Subcutaneous abdominal adipose tissue (tissue), 5 donors: ENCODE data around the gene SLC4A4.

Experiments
- H3K27ac ChIP-seq: one replicate; pipeline ENCODE4 v1.7.0; 2013; ENCODE audit warnings: low read depth, mild to moderate bottlenecking, inconsistent platforms, low read length, moderate library complexity
- H3K27me3 ChIP-seq, 5 donors: one replicate each; pipeline ENCODE4 v1.7.0; 2013; ENCODE audit warnings: low read length in 5 of 5, inconsistent platforms in 1 of 5; ENCODE audit not compliant: control insufficient read depth in 5 of 5, insufficient read depth in 4 of 5
- H3K36me3 ChIP-seq, 5 donors: one replicate each; pipeline ENCODE4 v1.7.0; 2013; ENCODE audit warnings: low read length in 5 of 5; ENCODE audit not compliant: control insufficient read depth in 5 of 5, insufficient read depth in 5 of 5
- H3K4me1 ChIP-seq, 5 donors: one replicate each; pipeline ENCODE4 v1.7.0; 2013; ENCODE audit warnings: low read length in 5 of 5, mild to moderate bottlenecking in 3 of 5, moderate library complexity in 1 of 5; ENCODE audit not compliant: control insufficient read depth in 5 of 5, insufficient read depth in 5 of 5
- H3K4me3 ChIP-seq, 5 donors: one replicate each; pipeline ENCODE4 v1.7.0; 2013; ENCODE audit warnings: low read length in 5 of 5, low read depth in 1 of 5
- H3K9ac ChIP-seq, 5 donors: one replicate each; pipeline ENCODE4 v1.7.0; 2013; ENCODE audit warnings: low read length in 5 of 5, mild to moderate bottlenecking in 4 of 5, moderate library complexity in 3 of 5
- H3K9me3 ChIP-seq, 5 donors: one replicate each; pipeline ENCODE4 v1.7.0; 2013; ENCODE audit warnings: low read length in 5 of 5; ENCODE audit not compliant: control insufficient read depth in 5 of 5
- donor health status: healthy.
- donor health status: healthy.
- donor health status: healthy.
- donor health status: healthy.
- donor health status: healthy.

SLC4A4 gene

DNA sequence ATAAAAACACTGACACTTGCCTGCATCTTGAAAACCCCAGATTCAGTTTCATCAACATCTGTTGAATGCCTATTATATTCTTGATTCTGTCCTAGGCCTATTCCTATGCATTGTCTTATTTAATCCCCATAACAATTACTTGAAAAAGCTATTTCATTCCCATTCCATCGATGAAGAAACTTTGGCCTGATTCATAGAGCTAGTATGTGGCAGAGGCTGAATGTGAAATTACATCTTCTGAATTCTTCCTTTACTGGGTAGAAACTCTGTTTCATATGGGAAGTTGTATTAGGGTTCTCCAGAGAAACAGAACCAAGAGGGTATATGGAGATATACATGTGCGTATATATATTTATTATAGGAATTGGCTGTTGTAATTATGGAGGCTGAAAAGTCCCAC, 35.0 kb upstream of the SLC4A4 start:
- H3K9ac ChIP-seq: no peak overlapping the region
- no peaks in the 10 kb centered on the region for H3K9me3 ChIP-seq
- H3K4me1 ChIP-seq: peaks cover 0 to 3% (median 0%) of the 10 kb centered on the region in 5 donors
- H3K27me3 ChIP-seq: no peaks in the 10 kb centered on the region
- H3K36me3 ChIP-seq: no peaks in the 10 kb centered on the region
- no peak overlapping the region for H3K4me3 ChIP-seq
- H3K27ac ChIP-seq: peak overlapping the region; percentile 43

DNA sequence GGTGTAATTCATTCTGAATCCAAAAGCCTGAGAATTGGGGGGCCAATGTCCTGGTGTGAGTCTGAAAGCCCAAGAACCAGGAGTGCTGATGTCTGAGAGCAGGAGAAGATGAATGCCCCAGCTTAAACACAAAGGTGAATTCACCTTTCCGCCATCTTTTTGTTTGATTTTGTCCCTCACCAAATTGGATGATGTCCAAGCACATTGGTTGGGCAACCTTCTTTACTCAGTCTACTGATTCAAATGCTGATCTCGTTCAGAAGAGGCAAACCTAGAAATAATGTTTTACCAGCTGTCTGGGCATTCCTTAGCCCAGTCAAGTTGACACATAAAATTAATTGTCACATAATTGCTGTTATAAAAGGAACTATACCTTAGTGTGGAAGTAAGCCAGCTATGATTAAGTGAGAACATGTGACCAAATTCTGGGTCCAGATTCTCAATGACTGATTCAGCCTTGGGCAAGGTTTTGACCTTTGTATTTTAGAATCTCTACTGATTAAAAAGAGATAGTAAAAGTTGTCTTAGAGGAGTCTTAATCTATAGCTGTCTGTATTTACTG, 34.5 kb upstream of the SLC4A4 start:
- H3K9me3 ChIP-seq: no peaks in the 10 kb centered on the region
- no peaks in the 10 kb centered on the region for H3K36me3 ChIP-seq
- peak overlapping the region; percentile 43 for H3K27ac ChIP-seq
- peaks cover 0 to 3% (median 0%) of the 10 kb centered on the region in 5 donors for H3K4me1 ChIP-seq
- H3K9ac ChIP-seq: no peak overlapping the region
- H3K27me3 ChIP-seq: no peaks in the 10 kb centered on the region
- no peak overlapping the region for H3K4me3 ChIP-seq

DNA sequence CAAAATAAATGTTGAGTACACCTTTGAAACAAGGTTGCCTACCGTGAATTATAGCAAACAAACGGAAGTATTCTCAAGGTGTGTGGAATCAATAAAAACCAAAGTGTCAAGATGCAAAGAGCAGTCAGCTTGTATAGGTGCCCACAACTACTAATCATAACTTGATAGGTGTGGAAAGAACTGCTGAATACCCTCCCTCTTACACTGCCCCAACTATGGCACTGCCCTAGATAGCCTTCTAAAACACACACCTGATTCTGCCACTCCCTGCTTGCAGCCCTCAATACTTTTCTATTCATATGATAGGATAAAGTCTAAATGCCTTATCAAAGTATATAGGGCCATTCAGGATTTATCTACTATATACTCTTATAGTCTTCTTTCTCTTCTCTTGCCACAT, 31.1 kb upstream of the SLC4A4 start:
- Histone ChIP-seq H3K4me1 (peaks cover 0 to 3% (median 0%) of the 10 kb centered on the region in 5 donors), H3K9ac (no peak overlapping the region), H3K36me3 (no peaks in the 10 kb centered on the region), H3K4me3 (no peak overlapping the region), H3K27me3 (no peaks in the 10 kb centered on the region), H3K9me3 (no peaks in the 10 kb centered on the region), H3K27ac (no peak overlapping the region)

DNA sequence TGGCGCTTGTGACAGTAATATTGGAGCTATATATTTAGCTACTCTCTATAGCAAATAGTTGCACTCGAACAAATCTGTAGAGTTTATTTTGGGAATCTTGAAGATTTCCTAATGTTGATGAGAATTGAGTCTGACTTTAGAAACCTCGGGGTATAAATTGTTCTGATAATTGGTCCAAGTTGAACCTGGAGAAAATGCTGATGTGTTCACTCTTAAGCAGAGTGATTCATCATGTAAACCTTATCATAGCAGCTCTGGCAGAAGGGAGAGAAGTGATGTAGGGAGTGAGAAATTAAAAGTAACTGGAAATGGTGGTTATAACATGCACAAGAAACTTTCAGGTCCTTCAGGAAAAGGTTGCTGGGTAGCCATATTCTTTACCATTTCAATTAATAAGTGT, 16.4 kb upstream of the SLC4A4 start:
- Histone ChIP-seq H3K9me3 (no peaks in the 10 kb centered on the region), H3K9ac (no peak overlapping the region), H3K36me3 (no peaks in the 10 kb centered on the region), H3K4me3 (no peak overlapping the region), H3K4me1 (peaks cover 0 to 19% (median 9%) of the 10 kb centered on the region in 5 donors), H3K27ac (no peak overlapping the region), H3K27me3 (no peaks in the 10 kb centered on the region)

DNA sequence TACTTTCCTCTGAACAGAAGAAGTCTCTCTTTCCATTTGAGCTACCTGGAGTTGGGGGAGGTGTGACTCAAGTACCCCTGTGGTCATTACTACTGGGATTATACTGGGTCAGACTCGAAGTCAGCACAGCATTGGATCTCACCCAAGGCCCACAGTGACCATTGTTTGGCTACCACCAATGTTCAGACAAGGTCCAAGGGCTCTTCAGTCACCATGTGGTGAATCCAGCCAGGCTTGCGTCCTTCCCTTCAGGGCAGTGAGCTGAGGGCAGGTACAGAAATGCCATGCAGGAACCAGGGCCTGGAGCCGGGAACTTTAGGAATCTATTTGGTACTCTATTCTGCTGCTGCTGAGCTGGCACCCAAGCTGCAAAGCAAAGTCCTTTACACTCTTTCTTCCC, 5.5 kb upstream of the SLC4A4 start:
- Histone ChIP-seq H3K9me3 (no peaks in the 10 kb centered on the region), H3K27me3 (no peaks in the 10 kb centered on the region), H3K4me3 (no peak overlapping the region), H3K9ac (no peak overlapping the region), H3K27ac (no peak overlapping the region), H3K4me1 (no peaks in the 10 kb centered on the region), H3K36me3 (no peaks in the 10 kb centered on the region)

DNA sequence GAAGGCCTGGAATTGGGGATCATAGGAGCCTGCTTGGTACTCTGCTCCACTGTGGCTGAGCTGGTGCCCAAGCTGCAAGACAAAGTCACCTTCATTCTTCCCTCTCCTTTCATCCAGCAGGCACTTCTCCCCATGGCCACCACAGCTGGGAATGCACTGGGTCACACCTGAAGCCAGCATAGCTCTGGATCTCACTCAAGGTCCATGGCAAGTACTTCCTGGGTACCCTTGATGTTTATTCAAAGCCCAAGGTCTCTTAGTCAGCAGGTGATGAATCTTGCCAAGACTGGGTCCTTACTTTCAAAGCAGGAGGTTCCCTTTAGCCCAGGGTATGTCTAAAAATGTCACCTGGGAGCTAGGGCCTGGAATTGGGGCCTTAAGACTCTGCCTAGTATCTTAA, 4.9 kb upstream of the SLC4A4 start:
- Histone ChIP-seq H3K9ac (no peak overlapping the region), H3K4me3 (no peak overlapping the region), H3K27me3 (no peaks in the 10 kb centered on the region), H3K9me3 (no peaks in the 10 kb centered on the region), H3K36me3 (no peaks in the 10 kb centered on the region), H3K4me1 (no peaks in the 10 kb centered on the region), H3K27ac (no peak overlapping the region)

DNA sequence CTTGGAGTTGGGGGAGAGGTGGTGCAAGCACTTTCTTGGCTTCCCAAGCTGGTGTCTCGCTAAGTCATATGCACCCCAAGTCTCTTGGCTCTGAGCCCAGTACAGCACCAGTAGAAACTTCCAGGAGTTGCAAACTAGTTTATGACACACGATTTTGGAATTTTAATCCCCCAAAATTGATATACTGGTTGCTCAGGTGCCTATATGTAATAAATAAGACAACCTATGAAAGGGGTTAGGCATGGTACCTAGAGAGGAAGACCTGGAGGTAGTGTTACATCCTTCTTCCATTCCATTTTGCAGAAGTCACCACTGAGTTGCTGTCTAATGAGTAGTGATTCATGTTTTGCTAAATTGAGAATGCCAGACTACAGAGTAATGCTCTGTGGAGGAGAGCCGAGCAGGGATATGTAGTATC, 4.3 kb upstream of the SLC4A4 start:
- Histone ChIP-seq H3K27me3 (no peaks in the 10 kb centered on the region), H3K9me3 (no peaks in the 10 kb centered on the region), H3K4me3 (no peak overlapping the region), H3K27ac (no peak overlapping the region), H3K36me3 (no peaks in the 10 kb centered on the region), H3K9ac (no peak overlapping the region), H3K4me1 (no peaks in the 10 kb centered on the region)

DNA sequence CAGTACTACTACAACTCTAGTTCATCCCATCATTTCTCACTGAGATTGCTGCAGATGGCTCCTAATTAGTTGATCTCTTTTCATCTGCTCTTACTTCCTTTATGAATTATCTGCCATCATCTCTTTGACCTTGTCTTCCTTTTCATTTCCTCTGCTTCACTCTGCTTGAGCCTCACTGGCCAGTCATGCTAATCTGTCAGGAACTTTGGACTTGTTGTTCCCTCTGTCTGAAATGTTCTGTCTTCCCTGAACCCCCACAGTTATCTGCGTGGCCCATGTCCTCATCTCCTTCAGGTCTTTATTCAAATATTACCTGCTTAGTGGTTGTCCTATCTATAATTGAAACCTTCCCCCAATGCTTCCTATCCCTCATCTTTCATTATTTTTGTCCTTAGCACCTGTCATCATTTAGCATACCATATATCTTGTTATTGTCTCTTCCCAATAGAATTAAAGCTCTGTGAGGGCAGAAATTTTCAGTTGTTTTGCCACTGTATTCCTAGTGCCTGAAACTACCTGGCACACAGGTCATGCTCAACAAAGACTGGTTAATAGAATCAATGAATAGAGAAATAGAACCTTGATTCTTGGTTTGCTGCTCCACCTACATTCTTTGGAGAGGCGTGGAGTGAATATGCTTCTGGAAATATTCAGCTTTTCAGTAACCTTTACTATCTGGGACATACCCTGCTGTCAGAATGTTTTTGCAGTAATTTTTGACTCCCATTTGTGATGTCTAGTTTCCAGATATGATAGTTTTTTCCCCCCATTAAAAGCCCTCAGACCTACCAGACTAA, 5.0 kb downstream of the SLC4A4 start:
- Histone ChIP-seq H3K4me1 (peaks cover 0 to 20% (median 6%) of the 10 kb centered on the region in 5 donors), H3K9me3 (no peaks in the 10 kb centered on the region), H3K4me3 (no peak overlapping the region), H3K27me3 (no peaks in the 10 kb centered on the region), H3K9ac (no peak overlapping the region), H3K27ac (no peak overlapping the region), H3K36me3 (no peaks in the 10 kb centered on the region)

DNA sequence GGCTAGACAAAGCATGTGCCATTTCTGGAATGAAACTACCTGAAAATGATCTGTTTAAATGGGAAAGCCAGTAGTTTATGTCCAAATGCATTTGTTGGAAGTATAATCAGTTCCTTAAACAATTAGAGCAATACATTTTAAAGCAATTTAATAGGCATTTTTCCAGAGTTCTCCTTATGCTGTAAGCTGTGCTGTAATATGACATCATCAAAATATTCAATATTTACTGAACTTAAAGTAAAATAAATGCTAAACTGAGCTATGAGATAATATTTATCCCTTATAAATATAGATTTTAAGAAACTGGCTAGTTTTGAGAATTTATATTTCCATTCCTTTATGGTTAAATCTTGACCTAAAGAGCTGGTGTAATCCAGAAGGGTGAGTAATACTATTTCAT, 7.9 kb downstream of the SLC4A4 start:
- peaks cover 0 to 10% (median 0%) of the 10 kb centered on the region in 5 donors for H3K36me3 ChIP-seq
- no peak overlapping the region for H3K9ac ChIP-seq
- no peak overlapping the region for H3K4me3 ChIP-seq
- H3K4me1 ChIP-seq: peaks cover 0 to 20% (median 6%) of the 10 kb centered on the region in 5 donors
- no peaks in the 10 kb centered on the region for H3K27me3 ChIP-seq
- H3K9me3 ChIP-seq: no peaks in the 10 kb centered on the region
- peak overlapping the region; percentile 19 for H3K27ac ChIP-seq

DNA sequence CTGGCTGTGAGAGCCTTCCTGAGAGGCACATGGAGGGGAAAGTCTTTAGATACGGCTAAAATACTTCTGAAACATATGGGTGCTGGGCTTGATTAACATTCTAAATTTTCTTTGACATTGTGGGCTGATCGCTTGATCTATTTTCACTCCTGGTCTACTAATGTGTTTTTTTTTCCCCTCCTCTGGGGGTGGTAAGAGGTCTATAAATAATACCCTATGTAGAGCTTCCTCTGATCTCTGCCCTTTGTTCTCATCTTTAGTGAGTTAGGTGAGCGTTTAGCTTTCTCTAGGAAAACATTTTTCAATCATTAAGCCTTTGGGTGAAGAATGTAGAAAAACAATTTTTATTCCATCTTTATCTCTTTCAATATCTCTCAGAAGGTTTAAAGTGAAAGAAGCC, 9.8 kb downstream of the SLC4A4 start:
- Histone ChIP-seq H3K4me1 (peaks cover 0 to 20% (median 6%) of the 10 kb centered on the region in 5 donors), H3K27ac (no peak overlapping the region)

More for the DNA sequence above, 9.8 kb downstream of the SLC4A4 start:
- Histone ChIP-seq H3K9ac (no peak overlapping the region), H3K27me3 (no peaks in the 10 kb centered on the region), H3K9me3 (no peaks in the 10 kb centered on the region), H3K36me3 (peaks cover 0 to 10% (median 0%) of the 10 kb centered on the region in 5 donors), H3K4me3 (no peak overlapping the region)
